ENCODE measurements around the gene HMCN1.

HMCN1 gene

DNA sequence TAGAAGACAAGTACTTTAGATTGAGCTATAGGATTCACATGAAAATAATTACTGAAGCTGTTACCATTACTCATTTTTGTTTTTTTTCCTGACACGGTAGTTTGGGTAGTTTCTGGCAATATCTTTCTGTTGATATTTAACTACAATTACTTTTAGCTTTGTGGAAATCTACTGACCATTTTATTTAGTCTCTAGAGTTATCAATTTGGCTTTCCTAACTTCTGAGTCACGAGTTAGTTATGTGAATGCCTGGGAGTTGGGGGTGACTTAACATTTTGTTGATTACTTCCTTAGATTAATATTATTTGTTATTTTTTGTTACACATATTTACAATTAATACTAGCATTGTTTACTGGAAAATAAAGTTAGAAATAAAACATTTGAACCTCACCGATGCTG is 160.6 kb downstream of the HMCN1 start:
- H3K9ac ChIP-seq (ENCODE audit: low read length) = no peak overlapping the region
- H3K4me1 ChIP-seq (ENCODE audit: control insufficient read depth, insufficient read depth, low read length) = no peaks in the 10 kb centered on the region
- H3K36me3 ChIP-seq (ENCODE audit: control insufficient read depth, insufficient read depth, low read length) = no peaks in the 10 kb centered on the region
- H3K9me3 ChIP-seq (ENCODE audit: control insufficient read depth, low read length) = no peaks in the 10 kb centered on the region
- no peak overlapping the region for H3K4me3 ChIP-seq (ENCODE audit: low read length)
- H3K27me3 ChIP-seq (ENCODE audit: control insufficient read depth, insufficient read depth, low read length) = no peaks in the 10 kb centered on the region

GRCh38 chr1:185895208-185895900 is 161.2 kb downstream of the HMCN1 start:
- H3K4me3 ChIP-seq (ENCODE audit: low read length) = no peak overlapping the region
- H3K27me3 ChIP-seq (ENCODE audit: control insufficient read depth, insufficient read depth, low read length) = no peaks in the 10 kb centered on the region
- no peak overlapping the region for H3K9ac ChIP-seq (ENCODE audit: low read length)
- H3K9me3 ChIP-seq (ENCODE audit: control insufficient read depth, low read length) = no peaks in the 10 kb centered on the region
- no peaks in the 10 kb centered on the region for H3K4me1 ChIP-seq (ENCODE audit: control insufficient read depth, insufficient read depth, low read length)
- no peaks in the 10 kb centered on the region for H3K36me3 ChIP-seq (ENCODE audit: control insufficient read depth, insufficient read depth, low read length)

DNA sequence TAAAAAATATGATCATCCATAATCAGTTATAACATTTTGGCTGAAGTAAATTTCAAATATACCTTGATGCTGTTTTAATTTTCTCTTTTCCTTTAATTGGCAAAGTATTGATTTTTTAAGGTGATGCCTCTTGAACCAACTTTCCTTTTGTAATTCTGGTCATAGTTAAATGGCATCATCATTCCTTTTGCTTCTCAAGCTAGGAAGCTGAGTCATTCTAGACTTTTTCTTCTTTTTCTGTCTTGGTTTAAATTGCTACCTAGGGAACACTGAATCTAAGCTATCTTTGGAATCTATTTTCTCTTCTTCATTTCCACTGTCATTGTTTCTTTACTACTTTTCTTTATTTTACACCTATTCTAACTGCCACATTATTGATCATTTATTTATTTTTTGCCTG is 162.7 kb downstream of the HMCN1 start:
- no peak overlapping the region for H3K9ac ChIP-seq (ENCODE audit: low read length)
- H3K4me1 ChIP-seq (ENCODE audit: control insufficient read depth, insufficient read depth, low read length) = no peaks in the 10 kb centered on the region
- H3K4me3 ChIP-seq (ENCODE audit: low read length) = no peak overlapping the region
- H3K9me3 ChIP-seq (ENCODE audit: control insufficient read depth, low read length) = no peaks in the 10 kb centered on the region
- H3K27me3 ChIP-seq (ENCODE audit: control insufficient read depth, insufficient read depth, low read length) = no peaks in the 10 kb centered on the region
- no peaks in the 10 kb centered on the region for H3K36me3 ChIP-seq (ENCODE audit: control insufficient read depth, insufficient read depth, low read length)

- no peak overlapping the region for H3K4me3 ChIP-seq (ENCODE audit: low read length)
- H3K27me3 ChIP-seq (ENCODE audit: control insufficient read depth, insufficient read depth, low read length) = no peaks in the 10 kb centered on the region
- no peaks in the 10 kb centered on the region for H3K36me3 ChIP-seq (ENCODE audit: control insufficient read depth, insufficient read depth, low read length)
- no peaks in the 10 kb centered on the region for H3K4me1 ChIP-seq (ENCODE audit: control insufficient read depth, insufficient read depth, low read length)
- H3K9me3 ChIP-seq (ENCODE audit: control insufficient read depth, low read length) = no peaks in the 10 kb centered on the region
- no peak overlapping the region for H3K9ac ChIP-seq (ENCODE audit: low read length)
These were observed 172.0 kb downstream of the HMCN1 start for GRCh38 chr1:185906186-185906585.

GRCh38 chr1:185907246-185907645 is 173.1 kb downstream of the HMCN1 start:
- Histone ChIP-seq H3K9me3 (ENCODE audit: control insufficient read depth, low read length) (no peaks in the 10 kb centered on the region), H3K9ac (ENCODE audit: low read length) (no peak overlapping the region), H3K27me3 (ENCODE audit: control insufficient read depth, insufficient read depth, low read length) (no peaks in the 10 kb centered on the region), H3K4me1 (ENCODE audit: control insufficient read depth, insufficient read depth, low read length) (no peaks in the 10 kb centered on the region), H3K36me3 (ENCODE audit: control insufficient read depth, insufficient read depth, low read length) (no peaks in the 10 kb centered on the region), H3K4me3 (ENCODE audit: low read length) (no peak overlapping the region)

DNA sequence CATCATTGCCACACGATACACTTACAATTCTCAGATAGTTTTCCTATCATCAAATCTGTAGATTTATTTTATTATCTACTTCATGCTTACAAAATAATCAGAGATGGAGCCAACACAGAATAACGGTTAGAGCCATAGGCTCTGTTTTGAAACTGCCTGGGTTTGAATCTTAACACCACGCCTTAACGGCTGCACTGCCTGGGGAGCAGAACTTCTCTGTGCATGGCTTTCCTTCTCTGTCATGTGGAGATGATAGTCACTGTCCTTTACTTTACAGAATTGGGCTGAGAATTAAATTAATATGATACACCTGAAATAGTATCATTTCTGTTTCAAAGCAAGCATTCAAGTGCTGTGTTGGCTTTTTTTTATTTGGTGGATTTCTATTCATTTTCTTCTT is 177.8 kb downstream of the HMCN1 start:
- H3K4me3 ChIP-seq (ENCODE audit: low read length) = no peak overlapping the region
- no peaks in the 10 kb centered on the region for H3K36me3 ChIP-seq (ENCODE audit: control insufficient read depth, insufficient read depth, low read length)
- H3K9ac ChIP-seq (ENCODE audit: low read length) = no peak overlapping the region
- H3K27me3 ChIP-seq (ENCODE audit: control insufficient read depth, insufficient read depth, low read length) = no peaks in the 10 kb centered on the region
- no peaks in the 10 kb centered on the region for H3K9me3 ChIP-seq (ENCODE audit: control insufficient read depth, low read length)
- H3K4me1 ChIP-seq (ENCODE audit: control insufficient read depth, insufficient read depth, low read length) = no peaks in the 10 kb centered on the region

GRCh38 chr1:185912504-185912903 is 178.3 kb downstream of the HMCN1 start:
- H3K9me3 ChIP-seq (ENCODE audit: control insufficient read depth, low read length) = no peaks in the 10 kb centered on the region
- no peak overlapping the region for H3K4me3 ChIP-seq (ENCODE audit: low read length)
- H3K4me1 ChIP-seq (ENCODE audit: control insufficient read depth, insufficient read depth, low read length) = no peaks in the 10 kb centered on the region
- no peaks in the 10 kb centered on the region for H3K36me3 ChIP-seq (ENCODE audit: control insufficient read depth, insufficient read depth, low read length)
- no peak overlapping the region for H3K9ac ChIP-seq (ENCODE audit: low read length)
- H3K27me3 ChIP-seq (ENCODE audit: control insufficient read depth, insufficient read depth, low read length) = no peaks in the 10 kb centered on the region

- no peaks in the 10 kb centered on the region for H3K4me1 ChIP-seq (ENCODE audit: control insufficient read depth, insufficient read depth, low read length)
- no peak overlapping the region for H3K4me3 ChIP-seq (ENCODE audit: low read length)
- H3K9ac ChIP-seq (ENCODE audit: low read length) = no peak overlapping the region
- H3K36me3 ChIP-seq (ENCODE audit: control insufficient read depth, insufficient read depth, low read length) = no peaks in the 10 kb centered on the region
- no peaks in the 10 kb centered on the region for H3K27me3 ChIP-seq (ENCODE audit: control insufficient read depth, insufficient read depth, low read length)
- no peaks in the 10 kb centered on the region for H3K9me3 ChIP-seq (ENCODE audit: control insufficient read depth, low read length)
These were observed 179.9 kb downstream of the HMCN1 start for GRCh38 chr1:185914089-185914488.

DNA sequence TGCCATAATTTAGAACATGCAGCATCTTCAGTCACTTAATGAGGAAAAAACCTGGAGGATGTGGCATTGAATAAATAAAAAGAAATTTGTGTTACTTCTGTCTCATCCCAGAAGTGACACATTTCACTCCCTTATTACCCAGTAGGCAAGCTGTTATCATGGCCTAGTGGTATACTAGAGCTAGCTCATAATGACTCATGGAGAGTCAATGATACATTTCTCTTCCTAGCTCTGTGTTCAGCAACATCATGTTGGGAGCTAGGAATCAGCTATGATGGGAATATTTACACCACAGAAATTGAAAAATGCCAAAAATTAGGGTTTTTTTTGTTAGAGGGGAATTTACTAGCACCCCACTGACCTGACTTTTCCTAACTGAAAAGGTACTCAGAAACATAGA is 182.7 kb downstream of the HMCN1 start:
- H3K36me3 ChIP-seq (ENCODE audit: control insufficient read depth, insufficient read depth, low read length) = no peaks in the 10 kb centered on the region
- no peaks in the 10 kb centered on the region for H3K9me3 ChIP-seq (ENCODE audit: control insufficient read depth, low read length)
- H3K4me3 ChIP-seq (ENCODE audit: low read length) = no peak overlapping the region
- no peaks in the 10 kb centered on the region for H3K4me1 ChIP-seq (ENCODE audit: control insufficient read depth, insufficient read depth, low read length)
- H3K27me3 ChIP-seq (ENCODE audit: control insufficient read depth, insufficient read depth, low read length) = no peaks in the 10 kb centered on the region
- H3K9ac ChIP-seq (ENCODE audit: low read length) = no peak overlapping the region

GRCh38 chr1:185917646-185918045 is 183.5 kb downstream of the HMCN1 start:
- H3K4me1 ChIP-seq (ENCODE audit: control insufficient read depth, insufficient read depth, low read length) = no peaks in the 10 kb centered on the region
- H3K9me3 ChIP-seq (ENCODE audit: control insufficient read depth, low read length) = no peaks in the 10 kb centered on the region
- H3K9ac ChIP-seq (ENCODE audit: low read length) = no peak overlapping the region
- no peaks in the 10 kb centered on the region for H3K36me3 ChIP-seq (ENCODE audit: control insufficient read depth, insufficient read depth, low read length)
- H3K27me3 ChIP-seq (ENCODE audit: control insufficient read depth, insufficient read depth, low read length) = no peaks in the 10 kb centered on the region
- H3K4me3 ChIP-seq (ENCODE audit: low read length) = no peak overlapping the region

DNA sequence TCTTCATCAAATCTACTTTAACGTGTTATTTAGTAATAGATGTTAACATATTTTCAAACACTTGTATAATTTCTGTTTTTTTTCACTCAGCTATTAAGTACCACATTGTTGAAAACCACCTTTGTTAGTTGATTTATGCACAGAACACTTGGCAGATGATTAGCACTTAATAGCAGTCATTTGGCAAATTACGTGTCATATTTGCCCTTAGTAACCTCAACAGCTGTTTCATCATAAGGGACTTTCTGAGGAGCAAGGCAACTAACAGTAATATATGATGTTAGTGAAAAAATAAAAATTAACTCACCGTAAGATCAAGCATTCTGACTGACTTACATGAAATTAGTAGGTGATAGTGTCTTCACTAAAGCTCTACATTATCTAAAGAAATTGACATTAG is 186.4 kb downstream of the HMCN1 start:
- Histone ChIP-seq H3K9me3 (ENCODE audit: control insufficient read depth, low read length) (no peaks in the 10 kb centered on the region), H3K4me3 (ENCODE audit: low read length) (no peak overlapping the region), H3K9ac (ENCODE audit: low read length) (no peak overlapping the region), H3K4me1 (ENCODE audit: control insufficient read depth, insufficient read depth, low read length) (no peaks in the 10 kb centered on the region), H3K36me3 (ENCODE audit: control insufficient read depth, insufficient read depth, low read length) (no peaks in the 10 kb centered on the region), H3K27me3 (ENCODE audit: control insufficient read depth, insufficient read depth, low read length) (no peaks in the 10 kb centered on the region)

- no peak overlapping the region for H3K9ac ChIP-seq (ENCODE audit: low read length)
- no peaks in the 10 kb centered on the region for H3K4me1 ChIP-seq (ENCODE audit: control insufficient read depth, insufficient read depth, low read length)
- H3K4me3 ChIP-seq (ENCODE audit: low read length) = no peak overlapping the region
- H3K9me3 ChIP-seq (ENCODE audit: control insufficient read depth, low read length) = no peaks in the 10 kb centered on the region
- no peaks in the 10 kb centered on the region for H3K36me3 ChIP-seq (ENCODE audit: control insufficient read depth, insufficient read depth, low read length)
- H3K27me3 ChIP-seq (ENCODE audit: control insufficient read depth, insufficient read depth, low read length) = no peaks in the 10 kb centered on the region
These were observed 187.4 kb downstream of the HMCN1 start for GRCh38 chr1:185921636-185922035.

DNA sequence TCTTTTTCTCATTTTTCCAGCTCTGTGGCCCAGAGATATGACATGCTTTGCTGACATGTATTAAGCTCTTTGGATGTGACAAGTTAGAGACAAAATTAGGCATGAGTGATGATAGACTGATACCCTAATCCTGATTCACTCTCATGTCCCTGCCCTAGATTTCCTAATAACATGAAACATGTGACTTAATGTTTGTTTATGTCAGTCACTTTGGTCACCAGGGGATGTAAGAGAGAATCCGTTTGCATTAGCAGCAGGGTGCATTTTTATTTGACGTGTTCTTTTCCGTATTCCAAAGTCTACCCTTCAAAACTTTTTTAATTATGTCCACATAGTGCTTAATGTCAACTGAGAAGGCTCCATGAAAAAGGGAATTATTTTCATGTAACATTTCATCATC is 192.4 kb downstream of the HMCN1 start:
- Histone ChIP-seq H3K9me3 (ENCODE audit: control insufficient read depth, low read length) (no peaks in the 10 kb centered on the region), H3K9ac (ENCODE audit: low read length) (no peak overlapping the region), H3K27me3 (ENCODE audit: control insufficient read depth, insufficient read depth, low read length) (no peaks in the 10 kb centered on the region), H3K4me3 (ENCODE audit: low read length) (no peak overlapping the region), H3K36me3 (ENCODE audit: control insufficient read depth, insufficient read depth, low read length) (no peaks in the 10 kb centered on the region), H3K4me1 (ENCODE audit: control insufficient read depth, insufficient read depth, low read length) (no peaks in the 10 kb centered on the region)
